ENCODE measurements around the gene SARDH.

SARDH gene

DNA sequence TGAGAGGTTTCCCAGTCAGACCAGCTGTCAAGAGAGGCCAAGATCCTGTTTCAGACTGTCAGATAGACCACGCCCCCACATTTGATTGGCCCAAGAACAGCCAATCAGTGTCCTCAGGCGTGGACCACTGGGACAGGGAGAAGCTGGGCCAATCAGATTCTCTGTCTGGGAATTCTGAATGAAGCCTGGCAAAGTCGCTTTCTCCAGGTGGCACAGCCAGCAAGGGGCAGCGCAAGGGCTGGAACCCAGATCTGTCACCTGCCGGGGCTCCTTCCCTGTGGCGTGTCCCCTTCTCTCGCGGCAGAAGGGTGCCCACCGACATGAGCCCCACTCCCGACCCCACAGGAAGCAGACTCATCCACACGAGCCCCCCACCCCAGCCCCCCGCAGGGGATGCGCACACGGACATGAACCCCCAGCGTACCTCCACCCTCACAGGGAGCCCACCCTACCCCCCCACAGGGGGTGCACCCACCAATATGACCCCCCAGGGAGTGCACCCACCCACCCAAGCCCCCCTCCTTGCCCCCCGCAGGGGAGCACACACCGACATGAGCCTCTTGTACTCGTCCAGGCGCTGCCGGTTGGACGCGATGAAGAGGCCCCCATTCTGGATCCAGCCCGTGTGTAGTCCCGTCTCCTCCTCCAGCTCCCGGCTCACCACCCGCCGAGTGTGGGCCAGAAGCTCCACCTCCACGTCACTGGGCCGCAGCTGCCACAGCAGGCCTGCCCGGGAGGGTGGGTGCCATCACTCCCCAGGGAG is 6.1 kb downstream of the SARDH start:
- no peak for DNase-seq

DNA sequence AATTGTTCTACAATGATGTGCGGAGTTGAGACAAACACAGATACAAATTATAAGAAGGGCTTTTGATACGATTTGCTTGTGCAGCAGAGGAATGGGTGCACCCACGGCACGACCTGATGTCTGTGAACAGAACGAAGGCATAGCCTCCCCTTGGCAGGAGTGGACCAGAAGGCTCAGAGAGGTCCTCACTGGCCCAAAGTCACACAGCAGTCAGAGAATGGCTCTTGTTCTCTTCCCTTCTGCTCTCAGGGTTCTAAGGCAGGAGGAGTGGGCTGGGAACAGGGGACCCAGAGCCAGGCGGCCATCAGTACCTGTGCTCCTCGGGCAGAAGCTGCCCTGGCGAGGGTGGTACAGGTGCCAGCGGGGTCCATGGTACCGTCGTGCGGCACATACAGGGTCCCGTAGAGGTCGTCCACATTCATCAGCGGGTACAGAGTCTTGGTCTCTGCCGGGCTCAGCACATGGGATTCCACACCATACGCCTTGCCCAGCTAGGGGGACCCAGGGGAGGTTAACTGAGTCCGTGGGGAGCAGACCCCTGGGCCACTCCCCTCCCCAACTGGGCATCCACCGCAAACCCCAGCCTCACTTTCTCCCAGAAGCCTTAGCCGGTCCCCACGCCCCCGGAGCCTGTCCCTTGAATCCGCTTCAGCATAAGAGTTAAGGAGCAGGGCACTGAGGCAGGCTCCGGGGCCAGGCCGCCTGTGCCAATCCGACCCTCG is 7.0 kb downstream of the SARDH start:
- DNase-seq = no peak

DNA sequence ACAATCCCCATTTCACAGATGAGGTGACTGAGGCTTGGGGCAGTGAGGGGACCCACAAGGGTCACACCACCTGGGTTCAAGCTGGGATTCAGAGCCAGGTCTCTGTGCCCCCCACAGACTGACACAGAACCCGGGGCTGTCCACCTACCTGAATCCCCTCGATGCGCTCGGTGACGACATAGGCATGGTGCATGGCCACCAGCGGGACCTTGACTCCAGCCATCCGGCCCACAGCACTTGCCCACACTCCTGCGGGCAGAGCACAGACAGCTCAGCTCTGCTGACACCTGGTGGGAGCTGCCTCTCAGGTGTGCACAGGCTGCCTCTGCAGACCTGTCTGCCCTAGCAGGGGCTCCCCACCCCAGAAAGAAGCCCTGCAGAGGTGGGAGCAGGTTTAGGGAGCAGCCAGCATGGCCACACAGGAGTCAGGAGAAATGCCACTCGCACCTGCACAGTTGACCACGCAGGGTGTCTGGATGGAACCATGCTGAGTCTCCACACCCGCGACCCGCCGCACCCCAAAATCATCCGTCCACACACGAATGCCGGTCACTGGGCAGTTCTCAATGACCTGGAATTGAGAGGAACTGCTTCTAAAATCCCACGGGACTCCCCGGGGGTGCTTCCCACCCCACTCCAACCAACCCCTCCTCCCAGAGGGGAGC is 8.4 kb downstream of the SARDH start:
- no peak for DNase-seq

DNA sequence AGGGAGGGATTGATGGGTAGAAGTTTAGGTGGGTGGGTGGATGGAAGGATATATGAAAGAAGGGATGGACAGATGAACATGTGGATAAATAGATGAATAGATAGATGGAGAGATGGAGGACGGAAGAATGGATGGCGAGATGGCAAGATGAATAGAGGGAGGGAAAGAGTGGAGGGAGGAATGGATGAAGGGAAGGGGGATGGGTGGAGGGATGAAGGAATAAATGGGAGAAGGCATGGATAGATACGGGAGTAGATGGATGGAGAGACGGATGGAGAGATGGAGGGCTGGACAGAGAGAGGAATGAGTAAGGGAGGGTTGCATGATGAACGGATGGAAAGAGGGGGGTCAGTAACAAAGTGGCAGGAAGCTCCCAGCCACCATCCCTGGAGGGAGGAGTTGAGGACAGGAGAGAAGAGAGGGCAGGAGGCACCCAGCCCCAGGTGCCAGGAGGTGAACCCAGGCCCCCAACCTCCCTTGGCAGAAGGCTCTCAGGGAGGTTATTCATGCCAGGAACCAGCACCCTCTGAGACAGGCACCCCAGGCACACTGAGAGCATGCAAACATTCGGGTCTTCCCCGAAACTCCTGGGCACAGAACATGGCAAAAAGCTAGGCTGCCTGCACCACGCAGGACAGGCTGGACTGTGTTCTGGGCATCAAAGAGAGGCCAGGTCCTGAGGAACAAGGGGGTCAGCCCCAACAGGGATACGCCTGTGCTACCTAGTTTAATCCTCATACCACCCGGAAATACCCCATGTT is 9.1 kb downstream of the SARDH start:
- no peak for DNase-seq

DNA sequence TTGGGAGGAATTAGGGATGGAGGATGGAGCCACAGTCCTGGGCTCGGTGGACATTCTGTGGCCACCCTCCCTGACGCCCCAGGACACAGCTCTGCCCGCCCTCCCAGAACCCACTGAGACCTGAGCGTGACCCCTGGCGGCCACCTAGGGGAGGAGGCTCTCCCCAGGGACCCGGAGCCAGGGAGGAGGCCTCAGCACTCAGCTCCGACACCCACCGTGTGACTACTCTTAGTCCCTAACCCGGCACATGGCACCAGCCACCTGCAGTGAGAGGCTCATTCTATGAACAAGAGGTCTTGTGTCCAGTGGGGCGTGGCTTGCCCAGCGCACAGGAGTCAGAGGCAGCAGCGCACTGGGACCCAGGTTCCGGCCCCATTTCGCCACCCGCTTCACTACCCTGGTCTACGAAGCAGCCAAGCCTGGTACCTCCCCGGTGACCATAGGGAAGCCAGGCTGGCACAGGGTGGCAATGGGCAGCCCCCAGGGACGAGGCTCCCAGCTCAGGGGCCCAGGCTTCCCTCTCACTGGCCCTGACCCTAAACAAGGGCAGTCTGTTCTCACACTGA is 10.2 kb downstream of the SARDH start:
- DNase-seq = no peak

DNA sequence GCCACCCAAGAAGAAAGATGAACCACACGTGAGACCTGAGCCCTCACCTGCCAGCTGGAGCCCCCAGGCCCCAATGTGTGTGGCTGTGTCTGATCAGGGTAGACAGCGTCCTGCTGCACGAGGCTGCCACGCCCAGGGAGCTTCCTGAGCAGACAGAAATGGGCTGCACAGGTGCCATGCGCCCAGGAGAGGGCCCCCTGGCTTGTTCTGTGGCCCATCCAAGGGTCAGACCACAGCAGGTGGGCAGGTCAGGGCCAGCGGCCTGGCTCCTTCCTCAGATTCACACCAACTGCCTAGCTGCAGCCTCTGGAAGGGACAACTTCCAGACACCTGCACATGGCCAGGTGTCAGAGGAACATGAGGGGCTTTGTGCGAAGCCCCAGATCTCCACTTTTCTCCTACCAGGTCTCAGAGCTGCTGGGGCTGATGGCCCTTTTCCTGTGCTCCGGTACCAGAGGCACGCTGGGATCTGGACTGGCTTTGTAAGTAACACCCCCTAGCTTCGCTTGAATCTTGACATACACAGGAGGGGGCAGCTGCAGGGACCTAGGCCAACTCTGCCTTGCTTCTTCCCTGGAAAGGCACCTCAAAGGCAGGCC is 10.8 kb downstream of the SARDH start:
- no peak for DNase-seq

DNA sequence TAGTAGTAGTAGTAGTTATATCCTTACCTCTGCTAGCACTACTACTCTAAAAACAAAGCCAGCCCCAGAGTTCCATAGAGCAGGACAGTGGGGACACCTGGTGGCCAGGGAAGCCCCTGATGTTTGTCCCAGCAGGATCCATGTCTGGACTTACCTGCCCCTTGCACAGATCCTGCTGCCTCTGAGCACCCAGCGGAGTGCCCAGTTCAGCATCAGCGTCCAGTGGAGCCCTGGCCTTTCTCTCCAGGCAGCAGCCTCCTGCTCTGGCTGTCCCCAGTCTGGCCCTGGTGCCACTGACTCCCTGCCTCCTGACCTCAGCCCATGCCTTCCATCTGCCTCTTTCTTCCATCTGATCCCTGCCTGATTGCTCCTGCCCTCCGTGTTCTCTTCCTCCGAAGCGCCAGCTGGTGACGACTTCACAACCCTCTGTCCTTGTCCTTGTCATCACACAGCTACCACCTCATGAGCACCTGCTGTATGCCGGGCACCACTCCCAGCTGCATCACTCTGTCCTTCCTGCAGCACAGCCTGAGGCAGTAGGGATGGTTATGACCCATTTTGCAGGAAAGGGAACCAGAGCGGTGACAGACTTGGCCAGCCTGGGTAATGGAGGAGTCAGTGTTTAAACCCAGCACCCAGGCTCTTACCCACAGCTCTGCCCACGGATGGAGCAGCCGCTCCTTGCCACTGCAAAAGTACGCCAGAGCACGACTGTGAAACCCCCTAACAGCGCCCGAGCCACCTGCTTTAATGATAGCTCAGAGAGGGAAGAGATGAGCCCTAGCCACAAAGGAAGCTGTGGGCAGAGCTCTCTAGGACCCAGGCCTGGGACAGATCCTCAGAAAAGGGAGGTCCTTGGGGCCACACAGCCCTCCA is 11.5 kb downstream of the SARDH start:
- peak; percentile 67 for DNase-seq

DNA sequence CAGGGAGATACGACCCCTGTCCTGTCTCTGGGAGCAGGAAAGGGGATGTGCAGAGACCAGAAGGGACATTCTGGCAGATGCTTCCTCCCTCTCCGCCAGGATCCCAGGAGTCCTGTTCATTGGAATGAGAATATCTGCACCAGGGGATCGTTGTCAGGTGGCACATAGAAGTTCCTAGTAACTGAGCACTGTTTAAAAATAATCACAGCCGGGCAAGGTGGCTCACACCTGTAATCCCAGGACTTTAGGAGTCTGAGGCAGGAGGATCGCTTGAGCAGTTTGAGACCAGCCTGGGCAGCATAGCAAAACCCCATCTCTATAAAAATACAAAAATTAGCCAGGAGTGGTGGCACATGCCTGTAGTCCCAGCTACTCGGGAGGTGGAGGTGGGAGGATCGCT is 12.3 kb downstream of the SARDH start:
- DNase-seq = no peak

DNA sequence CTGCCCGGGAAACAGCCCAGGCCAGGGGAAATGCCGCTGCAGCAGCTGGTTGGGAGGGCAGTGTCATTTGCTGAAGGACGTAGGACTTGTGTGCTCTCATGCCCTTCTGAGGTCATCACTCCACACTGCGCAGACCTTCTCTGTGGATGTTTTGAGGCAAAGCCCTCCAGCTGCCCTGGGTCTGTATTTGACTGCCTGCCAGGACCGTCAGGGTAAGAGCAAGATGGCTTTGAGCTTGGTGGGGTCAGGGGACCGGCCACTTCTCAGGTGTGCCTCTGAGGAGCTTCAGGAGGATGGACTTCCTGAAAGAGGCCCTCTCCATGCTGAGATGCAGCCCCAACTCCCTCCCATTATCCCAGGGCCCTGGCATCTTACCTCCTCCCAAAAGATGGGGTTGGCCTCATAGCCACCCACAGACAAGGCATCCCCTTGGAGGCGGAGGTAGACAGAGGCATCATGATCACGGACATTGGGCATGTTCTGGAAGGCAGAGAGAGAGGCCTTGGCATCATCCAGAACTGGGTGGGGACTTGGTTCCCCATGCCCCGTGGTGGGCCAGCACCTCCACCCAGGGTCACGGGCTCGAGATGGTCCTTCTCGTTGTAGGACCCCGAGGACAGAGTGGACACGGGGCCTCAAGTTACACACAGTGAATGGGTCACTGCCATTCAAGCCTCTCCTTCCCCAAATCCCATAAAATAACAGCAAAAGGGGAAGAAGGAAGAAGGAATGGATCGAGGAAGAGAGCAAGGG is 19.4 kb downstream of the SARDH start:
- DNase-seq = no peak

DNA sequence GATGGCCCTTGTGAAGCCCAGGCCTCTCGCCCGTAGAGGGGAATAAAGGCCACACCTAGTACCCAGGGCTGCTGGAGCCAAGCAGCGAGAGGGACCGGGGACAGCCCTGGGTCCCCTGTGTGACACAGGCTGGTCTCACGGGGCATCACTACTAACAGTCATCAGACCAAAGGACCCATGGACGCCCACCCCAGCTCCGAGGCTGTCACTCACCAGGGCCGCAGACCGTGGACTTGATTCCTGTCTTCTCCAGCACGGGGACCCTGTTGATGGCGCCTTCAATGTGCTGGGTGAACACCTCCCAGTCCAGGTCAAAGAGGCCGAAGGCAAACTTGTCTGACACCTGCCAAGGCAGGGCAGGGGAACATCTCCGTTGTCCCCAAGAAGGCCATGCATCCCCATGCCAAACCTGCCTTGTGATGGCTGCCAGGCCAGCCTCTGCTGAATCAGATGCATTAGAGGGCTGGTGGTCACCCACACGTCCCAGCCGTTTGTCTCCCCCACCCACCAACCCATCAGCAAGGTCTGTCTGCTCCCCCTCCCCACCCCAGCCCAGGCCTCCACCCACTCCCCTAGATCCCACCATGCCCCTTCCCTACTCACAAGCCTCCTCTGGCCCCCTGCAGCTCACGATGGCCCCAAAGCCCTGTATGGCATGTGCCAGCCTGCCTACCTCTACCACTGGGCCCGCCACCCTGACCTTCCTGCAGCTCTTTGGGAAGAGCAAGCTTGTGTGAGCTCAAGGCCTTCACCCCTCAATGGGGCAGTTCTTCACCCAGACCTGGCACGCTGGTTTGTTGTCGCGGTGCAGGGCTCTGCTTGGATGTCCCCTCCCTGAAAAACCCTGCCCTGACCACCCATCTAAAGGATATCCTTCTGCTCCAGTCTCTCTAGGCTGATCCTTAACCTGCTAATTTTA is 20.8 kb downstream of the SARDH start:
- DNase-seq = no peak

DNA sequence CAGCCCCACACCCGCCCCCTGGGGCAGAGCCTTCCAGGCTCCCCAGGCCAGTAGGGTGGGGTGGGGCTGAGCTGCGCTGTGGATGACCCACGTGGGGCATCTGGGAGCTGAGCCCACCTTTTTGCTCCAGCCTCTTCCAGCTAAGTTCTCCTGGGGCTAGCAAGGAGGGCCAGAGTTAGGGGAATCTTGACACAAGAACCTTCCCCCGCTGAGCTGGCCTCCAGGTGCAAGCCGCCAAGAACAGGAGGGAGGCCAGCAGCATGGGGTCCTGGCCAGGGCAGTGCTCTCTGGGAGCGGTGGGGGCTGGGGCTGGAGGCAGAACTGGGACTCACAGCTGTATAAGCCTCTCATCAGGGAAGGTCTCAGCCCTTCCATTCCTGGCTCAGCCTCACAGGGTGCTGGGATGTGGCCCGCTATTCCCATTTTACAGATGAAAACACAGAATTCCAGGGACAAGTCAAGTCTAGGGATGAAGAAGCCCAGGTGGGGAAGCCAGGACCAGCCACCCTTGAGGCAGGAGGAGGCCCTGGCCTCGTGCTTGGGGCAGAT is 21.5 kb downstream of the SARDH start:
- no peak for DNase-seq

DNA sequence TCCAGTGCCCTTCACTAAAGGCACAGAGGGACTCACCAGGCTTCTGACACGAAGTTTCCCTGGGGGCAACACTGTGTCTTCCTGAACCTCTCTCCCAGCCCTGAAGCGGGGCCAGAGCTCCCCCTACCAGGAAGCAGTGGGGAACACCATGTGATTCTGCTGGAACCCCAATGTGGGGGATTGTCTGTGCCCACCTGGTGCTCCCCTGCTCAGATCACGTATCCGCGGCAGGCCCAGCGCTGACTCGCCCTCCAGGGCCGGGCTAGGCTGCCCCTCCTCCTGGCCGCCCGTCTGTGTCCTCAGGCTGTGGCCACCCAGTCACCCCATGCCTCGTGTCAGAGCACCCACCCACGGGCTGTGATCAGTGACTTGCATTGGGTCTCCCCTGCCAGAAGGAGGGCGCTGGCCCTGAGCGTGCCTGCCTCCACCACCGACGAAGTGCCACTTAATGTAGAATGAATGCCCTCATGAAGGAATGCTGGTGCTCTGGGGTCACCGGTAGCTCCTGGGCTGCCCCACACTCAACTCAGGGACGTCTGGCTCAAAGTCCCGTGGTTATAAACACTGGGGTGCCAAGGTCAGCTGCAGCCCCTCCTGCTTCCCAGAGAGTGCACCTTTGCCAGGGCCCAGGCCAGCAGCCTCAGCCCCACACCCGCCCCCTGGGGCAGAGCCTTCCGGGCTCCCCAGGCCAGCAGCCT is 22.1 kb downstream of the SARDH start:
- no peak for DNase-seq

DNA sequence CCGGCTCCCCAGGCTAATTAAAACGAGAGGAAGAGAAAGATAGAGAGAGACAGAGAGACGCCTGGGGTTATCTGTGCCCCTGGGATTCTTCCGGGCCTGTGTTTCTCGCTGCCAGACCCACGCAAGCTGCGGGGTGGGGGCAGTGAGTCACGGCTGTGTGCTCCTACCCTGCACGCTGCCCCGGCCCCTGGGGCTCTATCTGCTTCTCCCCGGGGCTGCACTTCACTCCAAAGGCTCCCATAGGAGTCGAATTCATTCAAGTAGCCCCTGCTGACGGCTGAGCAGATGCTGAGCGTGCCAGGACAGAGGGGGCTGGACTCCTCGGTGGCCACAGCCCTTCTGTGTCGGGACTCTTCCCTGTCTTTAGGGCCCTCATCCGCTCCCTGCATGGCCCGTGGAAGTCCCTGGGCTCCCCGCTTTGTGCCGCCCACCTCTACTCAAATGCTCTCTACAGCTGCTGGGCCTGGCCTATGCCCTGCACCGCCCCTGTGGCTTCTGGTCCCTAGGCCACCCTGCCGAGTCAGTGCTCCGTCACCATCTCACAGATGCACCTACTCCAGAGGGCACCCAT is 22.8 kb downstream of the SARDH start:
- no peak for DNase-seq

DNA sequence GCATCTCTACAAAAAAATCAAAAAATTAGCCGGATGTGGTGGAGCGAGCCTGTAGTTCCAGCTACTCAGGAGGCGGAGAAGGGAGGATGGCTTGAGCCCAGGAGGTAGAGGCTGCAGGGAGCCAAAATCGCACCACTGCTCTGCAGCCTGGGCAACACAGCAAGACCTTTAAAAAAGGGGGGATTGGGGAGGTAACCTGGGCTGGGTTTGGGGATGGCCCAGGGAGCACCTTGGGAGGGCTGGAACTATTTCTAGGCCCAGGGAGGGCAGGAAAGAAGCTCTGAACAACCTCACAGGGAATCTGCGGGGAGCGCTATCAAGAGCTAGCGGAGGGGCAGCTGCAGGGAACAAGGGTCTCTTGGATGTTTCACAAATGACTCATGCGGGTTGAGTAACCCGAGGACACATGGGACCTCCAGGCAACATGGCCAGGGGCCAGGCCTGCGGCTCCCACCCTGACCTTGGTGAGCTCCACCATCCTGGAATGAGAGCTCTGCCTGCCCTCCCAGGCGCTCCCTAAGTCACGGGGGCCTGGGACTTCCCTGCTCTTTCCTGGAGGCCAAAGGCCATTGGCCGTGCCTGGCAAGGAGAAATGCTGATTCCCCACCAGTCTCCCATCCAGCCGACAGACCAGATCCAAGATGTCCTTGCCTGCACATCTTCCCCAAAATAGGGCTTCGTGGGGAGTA is 23.4 kb downstream of the SARDH start:
- no peak for DNase-seq

DNA sequence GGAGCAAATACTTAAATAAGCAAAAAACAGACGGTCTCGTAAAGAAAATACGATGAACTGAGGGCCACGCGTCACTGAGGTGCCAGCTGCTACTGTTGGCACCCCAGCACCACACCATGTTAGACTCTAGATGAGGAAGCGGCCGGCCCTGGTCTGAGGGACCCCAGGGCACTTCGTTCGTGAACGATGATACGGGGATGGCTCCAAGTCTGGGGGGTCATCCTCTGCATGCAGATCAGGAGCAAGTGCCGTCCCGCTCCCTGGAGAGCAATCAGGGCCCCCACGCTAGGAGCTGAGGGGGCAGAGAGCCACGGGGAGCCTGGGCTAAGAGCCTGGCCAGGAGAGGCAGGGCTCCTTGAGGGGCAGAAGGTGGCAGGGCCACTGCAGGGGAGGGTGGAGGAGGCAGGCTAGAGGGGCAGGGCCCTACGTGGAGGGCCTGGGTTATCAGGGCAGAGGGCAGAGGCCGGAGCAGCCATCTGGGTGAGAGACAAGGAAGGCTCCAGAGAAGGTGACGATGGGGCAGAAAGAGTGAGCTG is 24.1 kb downstream of the SARDH start:
- DNase-seq = no peak

DNA sequence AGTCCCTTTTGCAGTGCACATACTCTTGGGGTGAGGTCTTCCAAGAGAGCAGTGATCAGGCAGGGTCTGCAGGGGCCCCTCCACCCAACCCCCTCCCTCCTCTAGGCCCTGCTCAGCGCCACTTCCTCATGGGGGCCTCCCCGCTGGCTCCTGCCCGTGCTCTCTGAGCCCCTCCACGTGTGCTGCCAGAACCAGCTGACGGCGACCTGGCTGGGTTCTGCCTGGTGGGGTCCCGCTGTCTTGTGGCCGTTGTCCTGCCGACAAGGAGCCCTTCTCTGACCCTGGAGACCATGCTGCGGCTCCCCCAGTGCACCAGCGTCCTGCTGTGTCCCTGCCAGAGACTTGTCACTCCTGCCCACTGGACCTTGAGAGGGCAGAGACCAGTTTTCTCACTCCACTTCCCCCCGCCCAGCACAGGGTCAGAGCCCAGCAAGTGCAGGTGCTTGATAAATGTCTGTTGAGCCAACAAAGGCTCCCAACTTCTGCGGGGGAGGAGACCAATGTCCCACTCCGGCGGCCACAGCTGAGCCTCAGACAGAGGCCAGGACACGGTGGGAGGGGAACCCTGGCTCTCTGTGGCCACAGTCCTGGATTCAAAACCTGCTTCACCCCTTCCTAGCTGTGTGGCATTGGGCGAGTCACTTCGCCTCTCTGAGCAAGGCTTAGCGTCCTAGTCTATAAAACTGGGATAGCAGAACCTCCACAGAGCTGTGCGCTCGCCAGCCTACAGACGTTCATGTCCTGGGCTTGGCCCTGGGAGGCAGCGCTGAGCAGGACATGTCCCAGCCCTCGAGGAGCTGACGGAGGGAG is 24.8 kb downstream of the SARDH start:
- no peak for DNase-seq

Data from activated naive CD4-positive, alpha-beta T cell treated with Interleukin-2 at 50 U/mL for 16 hours (primary cell).